CD4-positive, alpha-beta T cell treated with Interleukin-4 for 4 hours (primary cell): Measurements from ENCODE around the gene C2orf80.
"Not testable (repeated sequence)": the region's sequence is repeated elsewhere in the genome, so short reads cannot be mapped to it uniquely, and the experiment has no call there.

Source experiments
- DNase-seq: peaks from one replicate; pipeline ENCODE4 v3.0.0-alpha.2; 2020

Gene C2orf80

DNA sequence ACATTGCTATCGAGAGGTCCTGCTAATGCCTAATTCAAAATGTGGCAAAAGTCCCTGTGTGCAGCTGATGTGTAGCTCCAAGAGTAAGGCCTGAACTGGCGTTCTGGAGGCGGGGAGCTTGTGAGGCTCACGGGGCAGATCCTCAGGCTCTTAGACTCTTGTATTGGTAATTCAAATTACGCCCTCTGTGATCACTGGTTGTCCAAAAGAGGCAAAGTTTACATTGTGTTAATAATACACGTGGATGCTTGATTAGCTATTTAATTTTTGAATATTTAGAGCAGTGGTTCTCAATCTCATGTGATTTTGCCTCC lies 14.0 kb downstream of the C2orf80 start:
- no peak for DNase-seq

DNA sequence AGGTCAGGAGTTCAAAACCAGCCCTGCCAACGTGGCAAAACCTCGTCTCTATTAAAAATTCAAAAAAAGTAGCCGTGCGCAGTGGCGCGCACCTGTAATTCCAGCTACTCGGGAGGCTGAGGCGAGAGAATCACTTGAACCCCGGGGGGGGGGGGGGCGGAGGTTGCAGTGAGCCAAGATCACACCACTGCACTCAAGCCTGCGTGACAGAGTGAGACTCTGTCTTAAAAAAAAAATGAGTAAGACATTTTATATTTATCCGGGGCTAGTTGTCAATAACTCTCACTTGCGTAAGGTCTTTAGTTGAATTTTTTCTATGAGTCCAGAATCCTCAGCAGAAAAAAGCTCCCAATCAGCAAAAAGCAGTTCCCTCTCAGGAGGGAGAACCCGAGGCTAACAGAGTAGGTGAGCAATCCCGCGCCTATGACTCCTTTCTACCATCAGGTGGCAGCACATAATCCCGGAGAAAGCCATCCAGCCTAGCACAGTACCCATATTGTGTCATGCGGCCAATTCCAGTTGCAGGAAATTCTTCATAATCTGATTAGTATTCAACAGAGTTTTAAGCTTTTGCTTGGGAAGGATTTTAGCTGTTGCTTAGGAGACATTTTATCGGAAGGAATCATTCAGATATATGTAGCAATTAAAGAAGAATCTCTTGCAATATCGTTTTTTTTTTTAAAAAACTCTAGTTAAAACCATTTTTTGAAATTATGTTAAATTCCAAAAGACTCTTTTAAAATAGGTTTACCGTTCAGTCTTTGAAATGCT lies 14.6 kb downstream of the C2orf80 start:
- DNase-seq = peak; percentile 65

- DNase-seq = no peak
These were observed 15.7 kb downstream of the C2orf80 start for GRCh38 chr2:208174144-208174543.

DNA sequence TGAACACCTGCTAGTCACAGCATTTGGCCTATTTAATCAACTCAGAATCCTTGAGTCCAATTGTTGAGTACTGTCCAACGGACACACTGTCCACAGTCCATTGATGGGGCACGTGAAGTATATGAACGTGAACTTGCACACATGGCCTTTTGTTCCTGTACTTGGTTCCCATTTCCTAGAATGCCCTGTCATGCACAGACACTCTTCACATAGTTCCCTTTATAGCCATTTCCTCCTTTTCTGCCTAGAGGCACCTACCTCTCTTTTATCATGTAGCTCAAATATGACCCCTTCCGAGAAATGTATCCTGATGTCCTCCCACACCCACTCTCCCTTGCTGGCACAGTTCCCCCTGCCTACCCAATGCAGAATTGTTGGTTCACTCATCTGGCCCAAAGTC lies 17.7 kb downstream of the C2orf80 start:
- DNase-seq = no peak

GRCh38 chr2:208164951-208165755 lies 24.7 kb downstream of the C2orf80 start:
- no peak for DNase-seq

GRCh38 chr2:208163489-208163888 lies 26.3 kb downstream of the C2orf80 start, which contains the start of gene CRYGA:
TSS of gene CRYGA (minus strand) at chr2:208163589. CDS start at chr2:208163556, 33 bp downstream.
- no peak for DNase-seq

GRCh38 chr2:208156439-208156838 lies 33.4 kb downstream of the C2orf80 start:
- DNase-seq = no peak

GRCh38 chr2:208153156-208153555 lies 36.7 kb downstream of the C2orf80 start:
- no peak for DNase-seq

- no peak for DNase-seq
These were observed 38.9 kb downstream of the C2orf80 start for GRCh38 chr2:208150956-208151355.

GRCh38 chr2:208150094-208150493 lies 39.7 kb downstream of the C2orf80 start:
- DNase-seq = no peak

DNA sequence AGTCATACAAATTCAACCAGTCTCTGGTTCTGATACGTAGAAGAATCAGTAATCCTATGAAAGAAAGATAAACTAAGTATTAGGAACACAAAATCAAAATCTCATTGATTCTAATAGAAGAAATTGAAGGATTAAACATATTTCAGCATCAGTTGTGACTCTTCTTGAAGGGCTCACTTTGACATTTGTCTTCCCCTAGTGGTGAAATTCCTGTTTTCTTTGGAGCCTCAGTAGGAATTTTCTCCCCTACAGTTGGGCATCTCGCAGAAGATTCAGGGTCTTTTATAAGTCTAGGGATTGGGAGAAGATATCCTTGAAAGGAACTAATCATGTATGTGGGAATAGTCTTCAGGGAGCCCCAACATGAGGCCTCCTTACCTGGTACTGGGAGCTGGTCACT lies 41.0 kb downstream of the C2orf80 start:
- no peak for DNase-seq

- DNase-seq = no peak
These were observed 42.1 kb downstream of the C2orf80 start for GRCh38 chr2:208147759-208148158.

DNA sequence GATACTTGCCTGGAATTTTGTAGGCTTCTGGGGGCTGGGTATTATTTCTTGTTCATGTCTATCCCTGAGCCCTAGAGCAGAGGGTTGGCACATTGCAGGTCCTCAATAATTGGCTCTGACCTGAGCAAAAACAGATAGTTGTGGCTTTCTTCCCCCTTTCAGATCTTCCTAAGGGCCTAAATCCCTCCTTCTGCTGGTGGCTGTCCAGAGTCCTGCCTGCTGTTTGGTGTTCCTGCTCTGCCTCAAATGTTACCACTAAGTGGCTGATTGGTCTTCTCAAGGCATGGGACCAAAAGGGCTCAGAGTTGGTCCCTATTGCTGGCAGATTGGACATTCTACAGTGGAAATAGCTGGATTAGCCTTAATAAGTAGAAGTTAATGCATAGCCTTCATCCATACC lies 42.8 kb downstream of the C2orf80 start:
- no peak for DNase-seq

GRCh38 chr2:208146006-208146405 lies 43.8 kb downstream of the C2orf80 start, which contains the start of gene CRYGB:
TSS of gene CRYGB (minus strand) at chr2:208146158. CDS start at chr2:208146120, 38 bp downstream.
- DNase-seq = no peak

DNA sequence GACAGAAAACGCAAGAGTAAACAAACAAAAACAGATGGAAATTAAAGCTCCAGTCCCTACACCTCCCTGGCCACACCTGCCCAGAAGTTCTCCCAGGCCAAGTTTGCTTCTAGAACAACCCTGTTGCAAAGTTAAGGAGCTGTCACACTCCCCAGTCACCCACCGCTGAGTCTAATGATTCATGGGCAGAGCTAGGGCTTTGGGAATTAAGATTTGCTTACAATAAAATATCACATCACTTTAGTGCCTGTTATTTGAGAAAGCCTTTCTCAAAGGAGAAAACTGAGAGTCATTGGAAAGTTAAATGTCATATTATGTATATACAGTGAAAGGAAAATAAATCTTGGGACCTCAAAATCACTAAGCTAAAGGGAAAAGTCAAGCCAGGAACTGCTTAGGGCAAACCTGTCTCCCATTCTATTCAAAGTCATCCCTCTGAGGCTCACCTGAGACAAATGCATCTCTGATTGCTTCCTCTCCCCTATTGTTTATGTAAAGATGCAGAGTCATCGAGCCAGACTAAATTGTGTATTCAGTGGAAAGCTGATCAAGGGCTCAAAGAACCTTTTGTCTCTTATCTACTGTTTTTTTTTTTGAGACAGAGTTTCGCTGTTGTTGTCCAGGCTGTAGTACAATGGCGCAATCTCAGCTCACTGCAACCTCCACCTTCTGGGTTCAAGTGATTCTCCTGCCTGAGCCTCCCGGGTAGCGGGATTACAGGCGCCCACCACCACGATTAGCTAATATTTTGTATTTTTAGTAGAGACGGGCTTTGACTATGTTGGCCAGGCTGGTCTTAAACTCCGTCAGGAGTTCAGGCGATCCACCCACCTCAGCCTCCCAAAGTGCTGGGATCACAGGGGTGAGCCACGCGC lies 46.7 kb downstream of the C2orf80 start:
- DNase-seq = no peak

- no peak for DNase-seq
These were observed 47.4 kb downstream of the C2orf80 start for GRCh38 chr2:208142240-208142924.

- no peak for DNase-seq
These were observed 50.4 kb downstream of the C2orf80 start for GRCh38 chr2:208139447-208139846.

GRCh38 chr2:208138334-208138733 lies 51.5 kb downstream of the C2orf80 start:
- DNase-seq = not testable (repeated sequence)

DNA sequence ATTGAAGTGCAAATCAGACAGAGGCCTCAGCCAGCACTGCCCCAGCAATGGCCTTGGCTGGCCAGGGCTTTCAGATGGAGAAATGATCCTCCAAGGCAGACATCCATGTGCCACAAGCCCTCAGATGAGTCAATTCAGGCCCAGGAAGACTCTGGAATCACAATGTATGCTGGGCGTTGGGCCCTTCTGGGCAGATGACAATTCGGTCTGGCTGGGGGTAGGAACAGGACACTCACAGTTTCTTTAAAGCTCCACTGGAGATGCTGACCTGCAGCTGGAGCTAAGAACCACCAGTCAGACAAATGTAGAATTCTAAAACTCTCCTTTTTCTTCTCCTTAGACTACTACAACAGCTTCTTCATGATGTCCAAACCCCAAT lies 53.1 kb downstream of the C2orf80 start:
- DNase-seq = no peak

- DNase-seq = no peak
These were observed 53.8 kb downstream of the C2orf80 start for GRCh38 chr2:208135794-208136715.

GRCh38 chr2:208134928-208135586 lies 54.8 kb downstream of the C2orf80 start:
- no peak for DNase-seq
